Trophoblast cell (in vitro differentiated cells and primary cell): Measurements from ENCODE around the gene TMEM39B.
"Not testable (repeated sequence)": the region's sequence is repeated elsewhere in the genome, so short reads cannot be mapped to it uniquely, and the experiment has no call there.

Source experiments
- DNase-seq, 2 donors: peaks; one replicate each; pipeline ENCODE4 v3.0.0-alpha.2; 2016
- H2AFZ ChIP-seq: 2 replicates; pipeline ENCODE4 v1.6.1; 2013; ENCODE audit warnings: low read length, moderate library complexity, mild to moderate bottlenecking; ENCODE audit not compliant: insufficient read depth, poor library complexity
- H2AK5ac ChIP-seq: 2 replicates; pipeline ENCODE4 v1.6.1; 2013; ENCODE audit warnings: mild to moderate bottlenecking, low read length
- H2BK120ac ChIP-seq: 2 replicates; pipeline ENCODE4 v1.6.1; 2013; ENCODE audit warnings: low read length, mild to moderate bottlenecking, moderate library complexity; ENCODE audit not compliant: insufficient read depth, poor library complexity
- H2BK12ac ChIP-seq: 2 replicates; pipeline ENCODE4 v1.6.1; 2013; ENCODE audit warnings: mild to moderate bottlenecking, low read length, moderate library complexity
- H2BK5ac ChIP-seq: 2 replicates; pipeline ENCODE4 v1.6.1; 2013; ENCODE audit warnings: low read length, low read depth, moderate library complexity, mild to moderate bottlenecking; ENCODE audit not compliant: poor library complexity
- H3K14ac ChIP-seq: 2 replicates; pipeline ENCODE4 v1.6.1; 2013; ENCODE audit warnings: mild to moderate bottlenecking, low read length
- H3K18ac ChIP-seq: 2 replicates; pipeline ENCODE4 v1.6.1; 2013; ENCODE audit warnings: mild to moderate bottlenecking, low read length
- H3K23ac ChIP-seq: 2 replicates; pipeline ENCODE4 v1.6.1; 2013; ENCODE audit warnings: low read length
- H3K27ac ChIP-seq: 2 replicates; pipeline ENCODE4 v1.5.1; 2013; ENCODE audit warnings: low read depth, mild to moderate bottlenecking, inconsistent platforms, low read length, moderate library complexity
- H3K27me3 ChIP-seq: 2 replicates; pipeline ENCODE4 v1.6.1; 2013; ENCODE audit warnings: inconsistent platforms, mild to moderate bottlenecking, low read length, moderate library complexity; ENCODE audit not compliant: insufficient read depth
- H3K36me3 ChIP-seq, 2 experiments: 1 replicate in 1 of 2; 2 replicates in 1 of 2; pipeline ENCODE4 v1.6.1; 2013; ENCODE audit warnings: low read length in 2 of 2, mild to moderate bottlenecking in 2 of 2, moderate library complexity in 1 of 2; ENCODE audit not compliant: insufficient read depth in 2 of 2, control insufficient read depth in 1 of 2
- H3K4ac ChIP-seq: 2 replicates; pipeline ENCODE4 v1.6.1; 2013; ENCODE audit warnings: low read depth, mild to moderate bottlenecking, low read length, moderate library complexity
- H3K4me1 ChIP-seq, 2 experiments: 1 replicate in 1 of 2; 2 replicates in 1 of 2; pipeline ENCODE4 v1.6.1; 2013; ENCODE audit warnings: low read length in 2 of 2, mild to moderate bottlenecking in 2 of 2, moderate library complexity in 1 of 2; ENCODE audit not compliant: insufficient read depth in 2 of 2, control insufficient read depth in 1 of 2
- H3K4me2 ChIP-seq: 2 replicates; pipeline ENCODE4 v1.6.1; 2013; ENCODE audit warnings: inconsistent platforms, mild to moderate bottlenecking, low read length, moderate library complexity
- H3K4me3 ChIP-seq: 2 replicates; pipeline ENCODE4 v1.5.1; 2013; ENCODE audit warnings: mild to moderate bottlenecking, low read depth, low read length, inconsistent platforms
- H3K79me1 ChIP-seq: one replicate; pipeline ENCODE4 v1.6.1; 2013; ENCODE audit warnings: low read length
- H3K79me2 ChIP-seq: 2 replicates; pipeline ENCODE4 v1.6.1; 2013; ENCODE audit warnings: low read length, mild to moderate bottlenecking; ENCODE audit not compliant: control insufficient read depth, insufficient read depth, poor library complexity
- H3K9ac ChIP-seq: 2 replicates; pipeline ENCODE4 v1.6.1; 2013; ENCODE audit warnings: mild to moderate bottlenecking, low read length
- H3K9me3 ChIP-seq: 2 replicates; pipeline ENCODE4 v1.6.1; 2013; ENCODE audit warnings: low read depth, mild to moderate bottlenecking, control low read depth, inconsistent platforms, low read length; ENCODE audit not compliant: insufficient read depth
- H4K12ac ChIP-seq: 2 replicates; pipeline ENCODE4 v1.6.1; 2013; ENCODE audit warnings: low read depth, mild to moderate bottlenecking, low read length, moderate library complexity
- H4K8ac ChIP-seq: 2 replicates; pipeline ENCODE4 v1.6.1; 2013; ENCODE audit warnings: low read depth, mild to moderate bottlenecking, low read length, moderate library complexity
- H4K91ac ChIP-seq: one replicate; pipeline ENCODE4 v1.6.1; 2013; ENCODE audit warnings: low read depth, mild to moderate bottlenecking, low read length, moderate library complexity
- WGBS: extraction: QIAGEN DNeasy Blood & Tissue Kit; methylation state at CpG from one replicate; pipeline ENCODE4 v1.1.7; 2013; ENCODE audit warnings: missing lambda C conversion rate; ENCODE audit not compliant: insufficient read length, insufficient coverage; ENCODE audit errors: extremely low coverage; 5-methylcytosine and 5-hydroxymethylcytosine counted together

Gene TMEM39B

DNA sequence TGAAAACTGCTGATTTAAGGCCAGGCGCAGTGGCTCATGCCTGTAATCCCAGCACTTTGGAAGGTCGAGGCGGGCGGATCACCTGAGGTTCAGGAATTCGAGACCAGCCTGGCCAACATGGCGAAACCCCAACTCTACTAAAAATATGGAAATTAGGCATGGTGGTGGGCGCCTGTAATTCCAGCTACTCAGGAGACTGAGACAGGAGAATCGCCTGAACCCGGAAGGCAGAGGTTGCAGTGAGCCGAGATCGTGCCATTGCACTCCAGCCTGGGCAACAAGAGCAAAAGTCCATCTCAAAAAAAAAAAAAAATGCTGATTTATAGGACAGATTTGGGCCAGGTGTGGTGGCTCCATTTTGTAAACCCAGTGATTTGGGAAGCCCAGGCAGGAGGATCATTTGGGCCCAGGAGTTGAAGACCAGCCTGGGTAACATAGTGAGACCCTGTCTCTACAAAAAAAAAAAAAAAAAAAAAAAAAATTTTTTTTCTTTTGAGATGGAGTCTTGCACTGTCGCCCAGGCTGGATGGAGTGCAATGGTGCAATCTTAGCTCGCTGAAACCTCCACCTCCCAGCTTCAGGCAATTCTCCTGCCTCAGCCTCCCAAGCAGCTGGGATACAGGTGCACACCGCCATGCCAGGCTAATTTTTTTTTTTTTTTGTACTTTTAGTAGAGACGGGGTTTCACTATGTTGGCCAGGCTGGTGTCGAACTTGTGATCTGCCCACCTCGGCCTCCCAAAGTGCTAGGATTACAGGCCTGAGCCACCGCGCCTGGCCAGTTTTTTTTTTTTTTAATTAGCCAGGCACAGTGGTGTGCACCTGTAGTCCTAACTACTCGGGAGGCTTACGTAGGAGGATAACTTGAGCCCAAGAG lies 6.9 kb upstream of the TMEM39B start:
- peaks cover 2 to 11% of the 10 kb centered on the region in 2 experiments for H3K36me3 ChIP-seq
- H3K9me3 ChIP-seq, H3K23ac ChIP-seq, H2BK120ac ChIP-seq, H4K12ac ChIP-seq, H2BK12ac ChIP-seq, H4K8ac ChIP-seq, H4K91ac ChIP-seq, H3K4me1 ChIP-seq, H2AFZ ChIP-seq, H3K79me2 ChIP-seq, H3K4me2 ChIP-seq, H3K14ac ChIP-seq, H3K9ac ChIP-seq, H2AK5ac ChIP-seq, H3K27ac ChIP-seq, H3K4me3 ChIP-seq, H3K79me1 ChIP-seq, H3K27me3 ChIP-seq, H3K18ac ChIP-seq, H2BK5ac ChIP-seq, H3K4ac ChIP-seq: not testable (repeated sequence)
- no CpG with 5 or more reads among the region's 21 CpGs for WGBS
- DNase-seq, result peak in 1 of 2 donors; percentile 33

DNA sequence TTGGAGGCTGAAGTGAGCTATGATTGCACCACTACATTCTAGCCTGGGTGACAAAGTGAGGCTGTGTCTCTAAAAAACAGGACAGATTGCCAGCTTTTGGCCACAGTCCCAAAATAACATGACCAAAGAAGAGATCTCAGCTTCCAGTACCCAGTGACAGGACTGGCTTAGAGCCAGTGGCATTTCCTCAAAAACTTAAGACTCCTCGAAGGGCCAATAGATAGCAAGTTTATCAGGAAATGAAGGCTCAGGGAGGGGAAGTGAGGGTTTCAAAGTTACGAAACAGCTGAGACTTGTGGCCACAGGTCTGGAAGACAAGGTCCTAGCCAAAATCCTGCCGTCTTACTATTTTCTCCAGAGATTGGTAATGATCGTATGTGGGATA lies 6.3 kb upstream of the TMEM39B start:
- Histone ChIP-seq H4K91ac (no peak overlapping the region), H3K9ac (no peak overlapping the region), H2BK120ac (no peak overlapping the region), H3K79me2 (no peaks in the 10 kb centered on the region), H3K27me3 (no peaks in the 10 kb centered on the region), H4K12ac (no peak overlapping the region), H3K36me3 (peaks cover 2 to 9% of the 10 kb centered on the region in 2 experiments), H3K27ac (no peak overlapping the region), H2BK5ac (no peak overlapping the region), H3K9me3 (no peaks in the 10 kb centered on the region), H3K4me2 (no peak overlapping the region), H3K18ac (no peak overlapping the region), H4K8ac (no peak overlapping the region), H3K4ac (no peak overlapping the region), H3K23ac (no peak overlapping the region), H2BK12ac (no peak overlapping the region), H3K4me3 (no peak overlapping the region), H2AFZ (no peak overlapping the region), H2AK5ac (no peak overlapping the region), H3K4me1 (peaks cover 9 to 10% of the 10 kb centered on the region in 2 experiments), H3K79me1 (peaks cover 8% of the 10 kb centered on the region), H3K14ac (no peak overlapping the region)
- DNase-seq, result peak; percentile 16 to 53
- WGBS, result no CpG with 5 or more reads among the region's 4 CpGs

DNA sequence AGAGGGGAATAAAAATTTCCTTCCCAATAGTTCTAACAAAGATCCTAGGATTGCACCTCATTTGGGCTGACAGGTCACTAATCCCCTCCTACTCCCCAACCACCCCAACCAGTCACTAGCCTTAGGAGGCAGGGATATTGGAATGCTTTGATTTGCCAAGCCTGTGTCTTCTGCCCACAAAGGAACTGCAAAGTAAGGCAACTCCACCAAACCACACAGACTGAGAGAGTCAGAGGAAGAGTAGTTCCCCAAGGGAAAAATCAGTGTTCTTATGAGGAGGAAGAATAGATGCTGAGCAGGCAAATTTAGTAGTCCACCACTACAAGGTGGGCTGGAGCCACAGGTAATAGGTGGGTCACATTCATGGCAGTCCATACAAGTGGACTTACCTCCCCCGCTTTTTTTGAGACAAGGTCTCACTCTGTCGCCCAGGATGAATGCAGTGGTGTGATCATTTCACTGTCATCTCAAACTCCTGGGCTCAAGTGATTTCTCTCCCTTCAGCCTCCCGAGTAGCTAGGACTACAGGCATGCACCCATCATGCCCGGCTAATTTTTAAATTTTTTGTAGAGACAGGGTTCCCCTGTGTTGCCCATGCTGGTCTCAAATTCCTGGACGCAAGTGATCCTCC lies 3.7 kb upstream of the TMEM39B start:
- H3K4ac ChIP-seq, result no peak overlapping the region
- H4K91ac ChIP-seq, result no peak overlapping the region
- H3K4me2 ChIP-seq, result no peak overlapping the region
- H3K79me2 ChIP-seq, result peaks cover 4% of the 10 kb centered on the region
- no peak overlapping the region for H3K27ac ChIP-seq
- H3K79me1 ChIP-seq, result peaks cover 11% of the 10 kb centered on the region
- H3K18ac ChIP-seq, result no peak overlapping the region
- H2AK5ac ChIP-seq, result no peak overlapping the region
- peaks cover 0 to 11% of the 10 kb centered on the region in 2 experiments for H3K4me1 ChIP-seq
- H3K23ac ChIP-seq, result no peak overlapping the region
- no peak overlapping the region for H3K9ac ChIP-seq
- DNase-seq, result no peak
- H2BK120ac ChIP-seq, result no peak overlapping the region
- no peaks in the 10 kb centered on the region for H3K9me3 ChIP-seq
- H2BK5ac ChIP-seq, result no peak overlapping the region
- no peak overlapping the region for H3K4me3 ChIP-seq
- no peak overlapping the region for H4K12ac ChIP-seq
- H3K14ac ChIP-seq, result no peak overlapping the region
- no peak overlapping the region for H4K8ac ChIP-seq
- no peak overlapping the region for H2BK12ac ChIP-seq
- H2AFZ ChIP-seq, result no peak overlapping the region
- H3K36me3 ChIP-seq, result peaks cover 0 to under 1% of the 10 kb centered on the region in 2 experiments
- no CpG with 5 or more reads among the region's 5 CpGs for WGBS
- H3K27me3 ChIP-seq, result no peaks in the 10 kb centered on the region

DNA sequence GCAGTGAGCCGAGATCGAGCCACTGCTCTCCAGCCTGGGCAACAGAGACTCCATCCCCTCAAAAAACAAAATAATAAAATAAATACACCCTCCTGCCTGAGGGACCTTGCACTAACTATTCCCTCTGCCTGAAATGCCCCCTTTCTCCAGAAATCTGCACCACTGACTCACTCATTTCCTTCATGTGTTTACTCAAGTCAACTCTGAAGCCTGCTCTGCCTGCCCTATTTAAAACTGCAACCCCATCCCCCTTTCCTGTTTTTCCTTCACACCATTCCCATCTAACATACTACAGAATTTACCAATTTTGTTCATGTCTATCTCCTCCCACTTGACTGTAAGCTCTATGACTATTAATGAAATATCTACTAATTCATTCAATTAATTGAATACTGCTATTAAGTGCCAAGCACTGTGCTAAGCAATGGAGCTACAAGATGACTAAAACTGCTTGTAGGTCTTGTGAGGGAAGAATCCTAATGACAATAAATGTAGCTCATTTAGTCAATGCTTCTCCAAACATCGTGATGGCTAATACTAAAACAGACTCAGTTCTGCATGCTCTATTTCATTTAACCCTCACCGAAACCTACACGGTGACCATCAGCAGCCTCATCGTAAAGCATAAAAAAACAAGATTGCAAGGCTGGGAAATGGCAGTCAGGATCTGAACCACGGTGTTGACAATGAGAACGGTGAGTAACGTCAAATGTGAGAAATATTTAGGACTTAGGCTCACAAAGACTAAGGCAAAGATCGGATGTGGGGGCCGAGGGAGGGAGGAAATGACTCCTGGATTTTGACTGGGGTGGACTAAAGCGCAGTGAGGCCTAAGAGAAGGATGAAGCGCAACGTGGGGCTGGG lies 749 bp upstream of the TMEM39B start:
- Histone ChIP-seq H2AK5ac (no peak overlapping the region), H3K9me3 (no peaks in the 10 kb centered on the region), H3K18ac (peak overlapping the region; percentile 12), H4K91ac (peak overlapping the region; percentile 83), H3K79me1 (peaks cover 11% of the 10 kb centered on the region), H2BK12ac (no peak overlapping the region), H3K4me1 (peaks cover 0 to 12% of the 10 kb centered on the region in 2 experiments), H4K8ac (peak overlapping the region; percentile 86), H3K4me2 (peak overlapping the region; percentile 93), H3K79me2 (peaks cover 4% of the 10 kb centered on the region), H3K27ac (peak overlapping the region; percentile 52), H3K36me3 (peaks cover 9 to 13% of the 10 kb centered on the region in 2 experiments), H2BK120ac (peak overlapping the region; percentile 37), H3K4me3 (peak overlapping the region; percentile 100), H3K27me3 (no peaks in the 10 kb centered on the region), H2BK5ac (no peak overlapping the region), H3K23ac (no peak overlapping the region), H2AFZ (peak overlapping the region; percentile 38), H3K9ac (peak overlapping the region; percentile 85), H3K14ac (peak overlapping the region; percentile 68), H4K12ac (peak overlapping the region; percentile 39), H3K4ac (peak overlapping the region; percentile 2)
- whole genome bisulfite sequencing, result no CpG with 5 or more reads among the region's 14 CpGs
- no peak for DNase-seq
